ENCODE results near the gene STK24. TPM values are rescaled to one million over a fixed set of nuclear protein-coding genes. Genes with fewer than 3 reads are reported as not detected.

STK24 gene
- total RNA-seq, 1 experiment from 2014 or later, result 84.8 TPM

GRCh38 chr13:98505217-98505616 lies 71.7 kb downstream of the STK24 start:
- Histone ChIP-seq H3K4me3 (ENCODE audit: low read depth, low read length, poor library complexity, severe bottlenecking) (no peak overlapping the region), H3K9me3 (ENCODE audit: low read depth, low read length, poor library complexity, severe bottlenecking) (no peaks in the 10 kb centered on the region), H3K4me1 (ENCODE audit: insufficient read depth, low read length, poor library complexity, severe bottlenecking) (peaks cover 31% of the 10 kb centered on the region), H3K27me3 (replicated peaks; ENCODE audit: insufficient read depth, low read depth, low read length, poor library complexity) (no peaks in the 10 kb centered on the region), H3K36me3 (ENCODE audit: insufficient read depth, low read length, poor library complexity, severe bottlenecking) (no peaks in the 10 kb centered on the region), H3K27ac (ENCODE audit: low read depth, low read length, poor library complexity, severe bottlenecking) (no peak overlapping the region)
- ChIA-PET POLR2A (ENCODE audit: low non-redundant PET) (no interaction called here), CTCF (no interaction called here)
- DNase-seq (ENCODE audit: low spot score), result no peak
- TF ChIP-seq, protein P1, sequence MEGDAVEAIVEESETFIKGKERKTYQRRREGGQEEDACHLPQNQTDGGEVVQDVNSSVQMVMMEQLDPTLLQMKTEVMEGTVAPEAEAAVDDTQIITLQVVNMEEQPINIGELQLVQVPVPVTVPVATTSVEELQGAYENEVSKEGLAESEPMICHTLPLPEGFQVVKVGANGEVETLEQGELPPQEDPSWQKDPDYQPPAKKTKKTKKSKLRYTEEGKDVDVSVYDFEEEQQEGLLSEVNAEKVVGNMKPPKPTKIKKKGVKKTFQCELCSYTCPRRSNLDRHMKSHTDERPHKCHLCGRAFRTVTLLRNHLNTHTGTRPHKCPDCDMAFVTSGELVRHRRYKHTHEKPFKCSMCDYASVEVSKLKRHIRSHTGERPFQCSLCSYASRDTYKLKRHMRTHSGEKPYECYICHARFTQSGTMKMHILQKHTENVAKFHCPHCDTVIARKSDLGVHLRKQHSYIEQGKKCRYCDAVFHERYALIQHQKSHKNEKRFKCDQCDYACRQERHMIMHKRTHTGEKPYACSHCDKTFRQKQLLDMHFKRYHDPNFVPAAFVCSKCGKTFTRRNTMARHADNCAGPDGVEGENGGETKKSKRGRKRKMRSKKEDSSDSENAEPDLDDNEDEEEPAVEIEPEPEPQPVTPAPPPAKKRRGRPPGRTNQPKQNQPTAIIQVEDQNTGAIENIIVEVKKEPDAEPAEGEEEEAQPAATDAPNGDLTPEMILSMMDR (conservative IDR thresholded peaks at IDR 0.05; ENCODE audit: low read depth, low read length), result no peak
- no peak for TF ChIP-seq EZH2 (IDR thresholded peaks at IDR 0.05; ENCODE audit: borderline replicate concordance, low read depth, low read length, poor library complexity, severe bottlenecking)
- intact Hi-C loops (cut with micrococcal nuclease; ENCODE audit: unreplicated experiment), result no loop called here
- no TSS peak for BruUV-seq (replicated peaks)

- TF ChIP-seq EZH2 (IDR thresholded peaks at IDR 0.05; ENCODE audit: borderline replicate concordance, low read depth, low read length, poor library complexity, severe bottlenecking), result no peak
- TF ChIP-seq, protein P1 (conservative IDR thresholded peaks at IDR 0.05; ENCODE audit: low read depth, low read length), result no peak
- POLR2A ChIA-PET (ENCODE audit: low non-redundant PET), result no interaction called here
- intact Hi-C loops (cut with micrococcal nuclease; ENCODE audit: unreplicated experiment), result no loop called here
- H3K27ac ChIP-seq (ENCODE audit: low read depth, low read length, poor library complexity, severe bottlenecking), result no peak overlapping the region
- H3K27me3 ChIP-seq (replicated peaks; ENCODE audit: insufficient read depth, low read depth, low read length, poor library complexity), result no peaks in the 10 kb centered on the region
- H3K4me1 ChIP-seq (ENCODE audit: insufficient read depth, low read length, poor library complexity, severe bottlenecking), result peaks cover 31% of the 10 kb centered on the region
- BruUV-seq (replicated peaks), result no TSS peak
- H3K9me3 ChIP-seq (ENCODE audit: low read depth, low read length, poor library complexity, severe bottlenecking), result no peaks in the 10 kb centered on the region
- DNase-seq (ENCODE audit: low spot score), result no peak
- CTCF ChIA-PET, result no interaction called here
- no peaks in the 10 kb centered on the region for H3K36me3 ChIP-seq (ENCODE audit: insufficient read depth, low read length, poor library complexity, severe bottlenecking)
- H3K4me3 ChIP-seq (ENCODE audit: low read depth, low read length, poor library complexity, severe bottlenecking), result no peak overlapping the region
Measured at GRCh38 chr13:98504371-98504963, 72.4 kb downstream of the STK24 start.

GRCh38 chr13:98504029-98504351 lies 72.9 kb downstream of the STK24 start:
- no peaks in the 10 kb centered on the region for H3K27me3 ChIP-seq (replicated peaks; ENCODE audit: insufficient read depth, low read depth, low read length, poor library complexity)
- no TSS peak for BruUV-seq (replicated peaks)
- no peak overlapping the region for H3K4me3 ChIP-seq (ENCODE audit: low read depth, low read length, poor library complexity, severe bottlenecking)
- CTCF ChIA-PET, result no interaction called here
- H3K27ac ChIP-seq (ENCODE audit: low read depth, low read length, poor library complexity, severe bottlenecking), result no peak overlapping the region
- no peaks in the 10 kb centered on the region for H3K36me3 ChIP-seq (ENCODE audit: insufficient read depth, low read length, poor library complexity, severe bottlenecking)
- POLR2A ChIA-PET (ENCODE audit: low non-redundant PET), result no interaction called here
- no peaks in the 10 kb centered on the region for H3K9me3 ChIP-seq (ENCODE audit: low read depth, low read length, poor library complexity, severe bottlenecking)
- intact Hi-C loops (cut with micrococcal nuclease; ENCODE audit: unreplicated experiment), result no loop called here
- peaks cover 31% of the 10 kb centered on the region for H3K4me1 ChIP-seq (ENCODE audit: insufficient read depth, low read length, poor library complexity, severe bottlenecking)
- no peak for DNase-seq (ENCODE audit: low spot score)
- TF ChIP-seq, protein P1 (conservative IDR thresholded peaks at IDR 0.05; ENCODE audit: low read depth, low read length), result no peak
- no peak for TF ChIP-seq EZH2 (IDR thresholded peaks at IDR 0.05; ENCODE audit: borderline replicate concordance, low read depth, low read length, poor library complexity, severe bottlenecking)

Data from A673 (cell line).